ENCODE measurements around the gene ASIC1. TPM values are rescaled to one million over a fixed set of nuclear protein-coding genes. Genes with fewer than 3 reads are reported as not detected.

ASIC1 gene
- total RNA-seq, 2 experiments from 2014 or later, result 0.59 TPM; not detected in 1

GRCh38 chr12:50089730-50090129 lies 32.3 kb downstream of the ASIC1 start:
- intact Hi-C loops (cut with micrococcal nuclease; ENCODE audit: unreplicated experiment), result loop anchor here (2.0 kb wide), 1 partner anchor 85 kb away; no protein-coding TSS in a partner anchor
- H3K27ac ChIP-seq (ENCODE audit: low read depth, low read length, poor library complexity, severe bottlenecking), result no peak overlapping the region
- TF ChIP-seq, protein P1, sequence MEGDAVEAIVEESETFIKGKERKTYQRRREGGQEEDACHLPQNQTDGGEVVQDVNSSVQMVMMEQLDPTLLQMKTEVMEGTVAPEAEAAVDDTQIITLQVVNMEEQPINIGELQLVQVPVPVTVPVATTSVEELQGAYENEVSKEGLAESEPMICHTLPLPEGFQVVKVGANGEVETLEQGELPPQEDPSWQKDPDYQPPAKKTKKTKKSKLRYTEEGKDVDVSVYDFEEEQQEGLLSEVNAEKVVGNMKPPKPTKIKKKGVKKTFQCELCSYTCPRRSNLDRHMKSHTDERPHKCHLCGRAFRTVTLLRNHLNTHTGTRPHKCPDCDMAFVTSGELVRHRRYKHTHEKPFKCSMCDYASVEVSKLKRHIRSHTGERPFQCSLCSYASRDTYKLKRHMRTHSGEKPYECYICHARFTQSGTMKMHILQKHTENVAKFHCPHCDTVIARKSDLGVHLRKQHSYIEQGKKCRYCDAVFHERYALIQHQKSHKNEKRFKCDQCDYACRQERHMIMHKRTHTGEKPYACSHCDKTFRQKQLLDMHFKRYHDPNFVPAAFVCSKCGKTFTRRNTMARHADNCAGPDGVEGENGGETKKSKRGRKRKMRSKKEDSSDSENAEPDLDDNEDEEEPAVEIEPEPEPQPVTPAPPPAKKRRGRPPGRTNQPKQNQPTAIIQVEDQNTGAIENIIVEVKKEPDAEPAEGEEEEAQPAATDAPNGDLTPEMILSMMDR (conservative IDR thresholded peaks at IDR 0.05; ENCODE audit: low read length), result no peak
- TF ChIP-seq EZH2phosphoT487 (IDR thresholded peaks at IDR 0.05; ENCODE audit: borderline replicate concordance, low read depth, low read length), result no peak
- H3K79me2 ChIP-seq (ENCODE audit: insufficient read depth, low read depth, low read length), result peaks cover 12% of the 10 kb centered on the region; the same call in 1 of the 2 replicates
- no peak overlapping the region for H3K4me3 ChIP-seq (ENCODE audit: low read depth, low read length, poor library complexity, severe bottlenecking)
- peaks cover 30% of the 10 kb centered on the region for H3K4me1 ChIP-seq (ENCODE audit: insufficient read depth, low read length, poor library complexity, severe bottlenecking)
- CTCF ChIA-PET (ENCODE audit: unreplicated experiment), result interaction anchor here (1.1 kb wide), 2 partner anchors 20 to 22 kb away, joined by 3 to 6 read pairs; partner anchors contain the start of gene COX14
- H4K20me1 ChIP-seq (ENCODE audit: insufficient read depth, low read length), result 0 out of 2 replicates have a peak, but pooled peaks cover 3% of the 10 kb centered on the region
- H3K36me3 ChIP-seq (ENCODE audit: insufficient read depth, low read length), result peaks cover 79% of the 10 kb centered on the region
- H3K9me2 ChIP-seq (ENCODE audit: insufficient read depth, low read length), result no peaks in the 10 kb centered on the region
- H3K4me2 ChIP-seq (ENCODE audit: low read length), result no peak overlapping the region
- POLR2A ChIA-PET, result interaction anchor here (1.2 to 1.5 kb wide), 2 partner anchors 18 to 21 kb away, joined by 3 to 4 read pairs; no protein-coding TSS in a partner anchor
- no peaks in the 10 kb centered on the region for H3K9me3 ChIP-seq (ENCODE audit: low read length)
- DNase-seq (ENCODE audit: low spot score), result no peak
- no TSS peak for BruUV-seq (replicated peaks)
- no peak overlapping the region for H2AFZ ChIP-seq (ENCODE audit: low read length)

DNA sequence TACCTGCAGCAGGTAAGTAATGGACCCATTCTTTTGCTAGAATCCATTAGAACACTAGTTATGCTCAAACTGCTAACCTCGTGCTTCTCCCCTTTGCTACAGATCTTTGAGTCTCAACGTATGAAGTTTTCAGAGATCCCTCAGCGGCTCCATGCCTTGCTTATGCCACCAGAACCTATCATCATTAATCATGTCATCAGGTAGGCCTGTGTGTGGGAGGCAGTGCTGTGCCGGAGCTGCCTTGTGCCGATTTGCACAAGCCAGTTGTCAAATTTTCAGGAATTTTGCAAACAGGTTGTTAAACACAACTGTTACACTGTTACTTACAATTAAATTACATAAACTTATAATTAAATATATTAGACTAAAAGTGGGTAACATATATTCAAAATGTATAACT lies 33.0 kb downstream of the ASIC1 start:
- peaks cover 11% of the 10 kb centered on the region; the same call in 1 of the 2 replicates for H3K79me2 ChIP-seq (ENCODE audit: insufficient read depth, low read depth, low read length)
- H3K27ac ChIP-seq (ENCODE audit: low read depth, low read length, poor library complexity, severe bottlenecking), result no peak overlapping the region
- no peaks in the 10 kb centered on the region for H3K9me3 ChIP-seq (ENCODE audit: low read length)
- intact Hi-C loops (cut with micrococcal nuclease; ENCODE audit: unreplicated experiment), result no loop called here
- H3K4me3 ChIP-seq (ENCODE audit: low read depth, low read length, poor library complexity, severe bottlenecking), result no peak overlapping the region
- peaks cover 86% of the 10 kb centered on the region for H3K36me3 ChIP-seq (ENCODE audit: insufficient read depth, low read length)
- TF ChIP-seq EZH2phosphoT487 (IDR thresholded peaks at IDR 0.05; ENCODE audit: borderline replicate concordance, low read depth, low read length), result no peak
- TF ChIP-seq, protein P1 (conservative IDR thresholded peaks at IDR 0.05; ENCODE audit: low read length), result no peak
- no peak overlapping the region for H2AFZ ChIP-seq (ENCODE audit: low read length)
- H3K4me1 ChIP-seq (ENCODE audit: insufficient read depth, low read length, poor library complexity, severe bottlenecking), result peaks cover 30% of the 10 kb centered on the region
- no peak for DNase-seq (ENCODE audit: low spot score)
- no peaks in the 10 kb centered on the region for H3K9me2 ChIP-seq (ENCODE audit: insufficient read depth, low read length)
- BruUV-seq (replicated peaks), result no TSS peak
- no peak overlapping the region for H3K4me2 ChIP-seq (ENCODE audit: low read length)
- ChIA-PET POLR2A (interaction anchor here (1.2 to 1.5 kb wide), 2 partner anchors 18 to 20 kb away, joined by 3 to 4 read pairs; no protein-coding TSS in a partner anchor), CTCF (ENCODE audit: unreplicated experiment) (interaction anchor here (1.1 kb wide), 1 partner anchor 22 kb away, joined by 3 read pairs; the partner anchor contains the start of gene COX14)
- H4K20me1 ChIP-seq (ENCODE audit: insufficient read depth, low read length), result 0 out of 2 replicates have a peak, but pooled peaks cover 3% of the 10 kb centered on the region

DNA sequence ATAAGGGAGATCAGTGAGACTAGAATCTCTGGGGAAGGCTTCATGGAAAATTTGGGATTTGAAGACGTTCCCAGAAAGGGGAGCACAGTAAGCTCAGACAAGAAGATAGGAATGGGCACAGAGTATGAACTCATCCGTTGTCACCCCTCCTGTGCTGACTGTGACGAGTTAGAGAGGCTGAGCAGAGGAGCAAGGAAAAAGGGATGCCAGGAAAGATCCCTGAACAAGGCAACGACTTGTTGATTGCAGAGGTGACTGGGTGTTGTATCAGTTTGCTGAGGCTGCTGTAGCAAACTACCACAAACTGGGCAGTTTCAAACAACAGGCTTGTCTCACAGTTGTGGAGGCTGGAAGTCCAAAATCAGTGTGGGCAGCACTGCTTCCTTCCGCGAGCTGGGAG lies 40.6 kb downstream of the ASIC1 start:
- CTCF ChIA-PET (ENCODE audit: unreplicated experiment), result no interaction called here
- H3K36me3 ChIP-seq (ENCODE audit: insufficient read depth, low read length), result peaks cover 86% of the 10 kb centered on the region
- no peaks in the 10 kb centered on the region for H3K9me2 ChIP-seq (ENCODE audit: insufficient read depth, low read length)
- intact Hi-C loops (cut with micrococcal nuclease; ENCODE audit: unreplicated experiment), result no loop called here
- POLR2A ChIA-PET, result interaction anchor here (0.9 kb wide), 1 partner anchor 14 kb away, joined by 5 read pairs; no protein-coding TSS in a partner anchor
- H2AFZ ChIP-seq (ENCODE audit: low read length), result no peak overlapping the region
- no peaks in the 10 kb centered on the region for H3K4me1 ChIP-seq (ENCODE audit: insufficient read depth, low read length, poor library complexity, severe bottlenecking)
- no peak overlapping the region for H3K4me3 ChIP-seq (ENCODE audit: low read depth, low read length, poor library complexity, severe bottlenecking)
- no peak for DNase-seq (ENCODE audit: low spot score)
- H3K27ac ChIP-seq (ENCODE audit: low read depth, low read length, poor library complexity, severe bottlenecking), result no peak overlapping the region
- no peaks in the 10 kb centered on the region for H3K9me3 ChIP-seq (ENCODE audit: low read length)
- H3K4me2 ChIP-seq (ENCODE audit: low read length), result no peak overlapping the region
- H3K79me2 ChIP-seq (ENCODE audit: insufficient read depth, low read depth, low read length), result no peaks in the 10 kb centered on the region
- no peaks in the 10 kb centered on the region for H4K20me1 ChIP-seq (ENCODE audit: insufficient read depth, low read length)
- BruUV-seq (replicated peaks), result no TSS peak
- no peak for TF ChIP-seq EZH2phosphoT487 (IDR thresholded peaks at IDR 0.05; ENCODE audit: borderline replicate concordance, low read depth, low read length)
- TF ChIP-seq, protein P1 (conservative IDR thresholded peaks at IDR 0.05; ENCODE audit: low read length), result no peak

Data from OCI-LY7 (cell line).